ENCODE measurements around the gene TTC8.
A peak's percentile ranks its signal among the peaks of the same experiment; 100 is the strongest.
"Not testable (repeated sequence)": the region's sequence is repeated elsewhere in the genome, so short reads cannot be mapped to it uniquely, and the experiment has no call there.

TTC8 gene

GRCh38 chr14:88802596-88802995 is 21.9 kb upstream of the TTC8 start:
- DNase-seq (no peak), ATAC-seq (replicated peaks) (no peak)
- H3K4me1 Mint-ChIP-seq (ENCODE audit: low read depth in 2 of 2), result no peaks in the 10 kb centered on the region
- H3K27ac Mint-ChIP-seq, result no peak overlapping the region
- H3K4me3 Mint-ChIP-seq, result no peak overlapping the region
- H3K27me3 Mint-ChIP-seq, result peaks cover 46 to 70% of the 10 kb centered on the region in 2 donors
- no peaks in the 10 kb centered on the region for H3K36me3 Mint-ChIP-seq (ENCODE audit: insufficient read depth)
- no peaks in the 10 kb centered on the region for H3K9me3 Mint-ChIP-seq

DNA sequence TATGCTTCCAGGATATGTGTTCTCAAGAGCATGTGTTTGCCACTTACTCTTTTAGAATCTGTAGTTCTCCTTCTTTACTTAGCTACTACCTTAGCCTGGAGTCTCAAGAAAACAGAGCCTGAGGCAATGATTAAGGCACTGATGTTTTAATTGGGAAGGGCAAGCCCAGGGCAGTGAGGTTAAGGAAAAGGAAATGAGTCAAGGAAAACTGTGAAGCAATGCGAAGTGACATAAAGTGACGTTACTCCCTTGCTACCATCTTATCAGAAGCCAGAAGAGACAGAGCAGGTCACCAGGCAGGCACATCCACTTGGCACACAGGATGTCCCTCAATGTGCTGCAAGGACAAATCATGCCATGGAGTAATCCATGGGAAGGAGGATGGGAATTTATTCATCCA is 20.4 kb upstream of the TTC8 start:
- Mint-ChIP-seq H3K36me3 (ENCODE audit: insufficient read depth) (no peaks in the 10 kb centered on the region), H3K9me3 (no peaks in the 10 kb centered on the region), H3K4me3 (no peak overlapping the region), H3K27me3 (peaks cover 49 to 70% of the 10 kb centered on the region in 2 donors), H3K4me1 (ENCODE audit: low read depth in 2 of 2) (no peaks in the 10 kb centered on the region), H3K27ac (no peak overlapping the region)
- DNase-seq (no peak), ATAC-seq (replicated peaks) (no peak)

DNA sequence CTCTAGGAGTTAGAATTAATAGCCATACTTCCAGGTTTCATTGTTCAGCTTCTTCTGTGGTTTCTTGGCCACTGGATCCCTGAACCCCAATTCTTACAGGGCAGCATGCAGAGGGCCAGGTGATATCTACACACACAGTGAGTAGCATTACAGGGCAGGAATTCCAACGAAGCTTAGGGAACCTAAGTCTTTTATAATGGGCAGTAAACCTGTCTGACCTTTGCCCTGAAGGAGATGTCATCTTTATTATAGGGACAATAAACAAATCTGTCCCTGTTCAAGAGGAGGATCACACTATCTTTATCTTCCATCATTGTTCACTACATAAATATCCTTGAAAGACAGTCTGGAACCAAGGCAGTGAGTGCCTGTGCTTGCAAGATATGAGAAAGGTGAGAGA is 20.0 kb upstream of the TTC8 start:
- Mint-ChIP-seq H3K36me3 (ENCODE audit: insufficient read depth) (no peaks in the 10 kb centered on the region), H3K27ac (no peak overlapping the region), H3K4me1 (ENCODE audit: low read depth in 2 of 2) (no peaks in the 10 kb centered on the region), H3K9me3 (no peaks in the 10 kb centered on the region), H3K27me3 (peaks cover 53 to 70% of the 10 kb centered on the region in 2 donors), H3K4me3 (no peak overlapping the region)
- DNase-seq (no peak), ATAC-seq (replicated peaks) (no peak)

DNA sequence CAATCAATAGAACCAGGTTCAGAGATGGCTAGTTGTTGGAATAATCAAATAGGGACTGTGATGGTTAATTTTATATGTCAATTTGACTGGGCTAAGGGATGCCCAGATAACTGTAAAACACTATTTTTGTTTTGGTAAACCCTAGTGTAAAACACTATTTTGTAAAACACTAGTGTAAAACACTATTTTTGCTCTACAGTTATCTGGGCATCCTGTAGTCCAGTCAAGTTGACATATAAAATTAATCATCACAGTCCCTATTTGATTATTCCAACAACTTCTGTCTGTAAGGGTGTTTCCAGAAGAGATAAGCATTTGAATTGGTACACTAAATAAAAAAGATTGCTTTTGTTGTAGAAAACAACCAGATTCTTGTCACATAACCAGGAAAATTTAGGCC is 16.1 kb upstream of the TTC8 start:
- Mint-ChIP-seq H3K27me3 (peaks cover 41 to 55% of the 10 kb centered on the region in 2 donors), H3K27ac (no peak overlapping the region), H3K9me3 (no peaks in the 10 kb centered on the region), H3K4me1 (ENCODE audit: low read depth in 2 of 2) (no peaks in the 10 kb centered on the region), H3K4me3 (no peak overlapping the region), H3K36me3 (ENCODE audit: insufficient read depth) (no peaks in the 10 kb centered on the region)
- DNase-seq (no peak), ATAC-seq (replicated peaks) (no peak)

GRCh38 chr14:88815980-88816379 is 8.5 kb upstream of the TTC8 start:
- no peak for DNase-seq
- no peak for ATAC-seq (replicated peaks)
- Mint-ChIP-seq H3K4me3 (no peak overlapping the region), H3K4me1 (ENCODE audit: low read depth in 2 of 2) (no peaks in the 10 kb centered on the region), H3K36me3 (ENCODE audit: insufficient read depth) (no peaks in the 10 kb centered on the region), H3K9me3 (no peaks in the 10 kb centered on the region), H3K27me3 (peaks cover 48 to 49% of the 10 kb centered on the region in 2 donors), H3K27ac (no peak overlapping the region)

DNA sequence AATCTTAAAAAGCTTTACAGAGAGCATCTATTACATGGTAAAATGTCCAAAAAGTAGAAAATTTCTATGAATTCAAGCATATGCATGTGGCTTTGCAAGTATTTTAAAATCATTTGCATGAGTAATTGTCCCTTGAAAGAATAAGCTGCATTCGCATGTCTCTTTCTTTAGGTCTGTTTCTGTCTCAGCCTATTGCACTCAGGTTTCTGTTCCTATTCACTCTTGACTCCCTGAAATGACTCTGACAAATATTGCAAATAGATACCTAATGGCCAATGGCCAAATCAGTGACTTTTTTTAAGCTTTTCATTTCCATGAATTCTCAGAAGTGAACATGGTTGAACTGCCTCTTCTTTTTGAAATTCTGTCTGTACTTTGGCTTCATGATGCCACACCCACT is 6.4 kb upstream of the TTC8 start:
- H3K36me3 Mint-ChIP-seq (ENCODE audit: insufficient read depth), result no peaks in the 10 kb centered on the region
- H3K27me3 Mint-ChIP-seq, result peaks cover 32 to 43% of the 10 kb centered on the region in 2 donors
- H3K27ac Mint-ChIP-seq, result no peak overlapping the region
- H3K9me3 Mint-ChIP-seq, result no peaks in the 10 kb centered on the region
- no peak overlapping the region for H3K4me3 Mint-ChIP-seq
- ATAC-seq (replicated peaks) (no peak), DNase-seq (no peak)
- H3K4me1 Mint-ChIP-seq (ENCODE audit: low read depth in 2 of 2), result no peaks in the 10 kb centered on the region

- not testable (repeated sequence) for H3K4me3 Mint-ChIP-seq; H3K27ac Mint-ChIP-seq; H3K4me1 Mint-ChIP-seq (ENCODE audit: low read depth in 2 of 2); H3K36me3 Mint-ChIP-seq (ENCODE audit: insufficient read depth); ATAC-seq (replicated peaks); H3K9me3 Mint-ChIP-seq; DNase-seq
- H3K27me3 Mint-ChIP-seq, result peaks cover 32 to 43% of the 10 kb centered on the region in 2 donors
These were observed 4.8 kb upstream of the TTC8 start for GRCh38 chr14:88819674-88820073.

DNA sequence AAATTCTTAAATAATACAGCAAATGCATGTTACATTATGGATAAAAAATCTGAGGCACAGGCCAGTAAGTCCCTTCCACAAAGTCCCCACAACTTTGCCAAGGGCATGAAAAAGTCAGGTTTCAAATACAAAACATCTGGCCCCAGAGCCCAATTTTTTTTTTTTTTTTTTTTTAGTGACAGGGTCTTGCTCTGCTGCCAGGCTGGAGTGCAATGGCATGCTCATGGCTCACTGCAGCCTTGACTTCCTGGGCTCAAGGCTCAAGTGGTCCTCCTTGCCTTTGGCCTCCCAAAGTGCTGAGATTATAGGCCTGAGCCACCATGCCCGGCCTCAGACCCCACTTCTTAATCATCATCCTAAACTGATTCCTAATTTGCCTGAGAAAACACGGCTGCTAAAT is 3.1 kb upstream of the TTC8 start:
- no peaks in the 10 kb centered on the region for H3K36me3 Mint-ChIP-seq (ENCODE audit: insufficient read depth)
- peaks cover 26 to 36% of the 10 kb centered on the region in 2 donors for H3K27me3 Mint-ChIP-seq
- ATAC-seq (replicated peaks) (no peak), DNase-seq (no peak)
- no peaks in the 10 kb centered on the region for H3K9me3 Mint-ChIP-seq
- H3K27ac Mint-ChIP-seq, result no peak overlapping the region
- H3K4me3 Mint-ChIP-seq, result no peak overlapping the region
- peaks cover 8 to 12% of the 10 kb centered on the region in 2 donors for H3K4me1 Mint-ChIP-seq (ENCODE audit: low read depth in 2 of 2)

DNA sequence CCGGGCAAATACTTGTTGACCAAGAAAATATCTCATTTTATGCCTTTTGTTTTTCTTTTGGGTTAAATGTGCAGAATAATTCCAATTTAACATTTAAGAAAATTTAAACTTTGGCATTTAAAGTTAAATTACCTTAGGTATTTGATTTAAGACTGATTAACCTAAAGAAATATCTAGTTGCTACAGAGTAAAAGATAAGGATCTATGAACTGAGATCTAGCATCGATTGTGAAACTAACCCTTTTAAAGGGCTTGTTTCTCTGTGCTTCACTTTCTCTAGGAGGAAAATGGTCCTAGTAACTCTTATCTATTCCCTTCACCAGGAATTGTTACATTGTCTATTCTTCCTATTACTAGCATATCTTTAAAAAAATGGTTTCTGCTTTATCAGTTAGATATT is 2.6 kb upstream of the TTC8 start:
- DNase-seq (no peak), ATAC-seq (replicated peaks) (no peak)
- no peak overlapping the region for H3K4me3 Mint-ChIP-seq
- no peaks in the 10 kb centered on the region for H3K36me3 Mint-ChIP-seq (ENCODE audit: insufficient read depth)
- H3K9me3 Mint-ChIP-seq, result no peaks in the 10 kb centered on the region
- no peak overlapping the region for H3K27ac Mint-ChIP-seq
- peaks cover 8 to 12% of the 10 kb centered on the region in 2 donors for H3K4me1 Mint-ChIP-seq (ENCODE audit: low read depth in 2 of 2)
- H3K27me3 Mint-ChIP-seq, result peaks cover 26 to 36% of the 10 kb centered on the region in 2 donors

- H3K4me1 Mint-ChIP-seq (ENCODE audit: low read depth in 2 of 2), result peaks cover 8 to 12% of the 10 kb centered on the region in 2 donors
- H3K27me3 Mint-ChIP-seq, result peaks cover 13 to 19% of the 10 kb centered on the region in 2 donors
- ATAC-seq (replicated peaks), result no peak
These were observed 510 bp upstream of the TTC8 start for GRCh38 chr14:88823968-88824313.

DNA sequence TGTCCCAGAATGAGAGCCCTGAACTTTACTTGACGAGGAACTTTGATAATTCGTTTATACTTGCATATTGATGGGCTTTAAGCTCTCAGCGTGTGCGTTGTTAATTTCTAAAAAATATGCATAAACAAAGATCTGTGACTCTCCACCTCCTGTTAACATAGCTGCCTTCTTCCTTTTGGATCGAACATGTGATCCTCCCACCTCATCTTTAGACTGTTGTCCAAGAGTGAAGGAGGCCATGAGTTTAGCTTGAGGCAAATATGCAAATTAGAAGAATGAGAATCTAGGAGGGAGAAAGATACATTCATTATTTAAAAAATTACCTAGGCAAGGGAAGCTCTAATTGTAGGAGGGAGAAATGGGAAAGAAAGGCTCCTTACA is 617 bp downstream of the TTC8 start:
- DNase-seq, result no peak
- ATAC-seq (replicated peaks), result no peak
- H3K9me3 Mint-ChIP-seq, result no peaks in the 10 kb centered on the region
- H3K27ac Mint-ChIP-seq, result peak overlapping the region; percentile 97 to 98
- no peaks in the 10 kb centered on the region for H3K36me3 Mint-ChIP-seq (ENCODE audit: insufficient read depth)
- H3K27me3 Mint-ChIP-seq, result peaks cover 2 to 7% of the 10 kb centered on the region in 2 donors
- peaks cover 8 to 12% of the 10 kb centered on the region in 2 donors for H3K4me1 Mint-ChIP-seq (ENCODE audit: low read depth in 2 of 2)
- H3K4me3 Mint-ChIP-seq, result peak overlapping the region; percentile 69 to 80

More at GRCh38 chr14:88823968-88824313, 510 bp upstream of the TTC8 start:
- no peak for DNase-seq
- Mint-ChIP-seq H3K4me3 (peak overlapping the region; percentile 69 to 80), H3K36me3 (ENCODE audit: insufficient read depth) (no peaks in the 10 kb centered on the region), H3K27ac (peak overlapping the region; percentile 97 to 98), H3K9me3 (no peaks in the 10 kb centered on the region)

DNA sequence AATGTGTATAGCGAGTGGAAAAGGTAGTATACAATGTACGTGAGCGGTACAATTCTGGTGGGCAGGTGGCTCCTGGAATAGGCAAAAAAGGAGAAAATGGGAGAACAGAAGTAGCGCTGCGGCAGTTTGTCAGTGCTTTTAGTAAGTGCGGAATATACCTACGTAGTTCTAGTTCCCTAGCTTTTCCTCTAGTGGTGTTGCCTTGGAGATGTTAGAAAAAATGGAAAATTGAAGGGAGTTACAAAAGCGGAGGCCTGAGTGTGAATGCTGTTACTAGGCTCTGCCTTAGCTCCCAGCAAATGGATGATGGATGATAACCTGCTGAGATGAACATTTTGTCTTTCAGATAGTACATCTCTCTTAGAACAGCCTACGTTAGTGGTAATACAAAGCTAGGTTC is 1.1 kb downstream of the TTC8 start:
- ATAC-seq (replicated peaks), result no peak
- H3K36me3 Mint-ChIP-seq (ENCODE audit: insufficient read depth), result no peaks in the 10 kb centered on the region
- H3K27me3 Mint-ChIP-seq, result peaks cover 0 to 3% of the 10 kb centered on the region in 2 donors
- H3K9me3 Mint-ChIP-seq, result no peaks in the 10 kb centered on the region
- peaks cover 8 to 12% of the 10 kb centered on the region in 2 donors for H3K4me1 Mint-ChIP-seq (ENCODE audit: low read depth in 2 of 2)
- H3K27ac Mint-ChIP-seq, result no peak overlapping the region
- peak overlapping the region in 1 of 2 donors; percentile 80 for H3K4me3 Mint-ChIP-seq
- DNase-seq, result no peak

DNA sequence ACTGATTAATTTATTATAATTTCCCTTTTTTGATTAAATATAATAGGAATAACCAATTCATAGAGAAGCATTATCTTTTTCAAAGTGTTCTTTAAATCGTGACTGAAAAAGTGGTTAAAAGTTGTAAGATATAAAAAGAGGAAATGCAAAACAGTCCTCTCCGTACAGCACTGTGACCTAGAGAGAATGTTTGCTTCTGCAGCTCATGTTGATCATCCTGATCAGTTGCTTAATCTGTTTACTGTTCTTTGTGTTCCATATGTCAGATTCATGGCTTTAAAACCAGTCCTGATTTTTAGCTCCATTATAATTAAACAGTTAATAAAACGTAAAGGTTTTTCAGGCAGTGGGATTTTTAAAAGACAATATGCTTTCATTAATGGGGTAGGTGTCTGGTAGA is 4.7 kb downstream of the TTC8 start:
- no peak overlapping the region for H3K4me3 Mint-ChIP-seq

DNA sequence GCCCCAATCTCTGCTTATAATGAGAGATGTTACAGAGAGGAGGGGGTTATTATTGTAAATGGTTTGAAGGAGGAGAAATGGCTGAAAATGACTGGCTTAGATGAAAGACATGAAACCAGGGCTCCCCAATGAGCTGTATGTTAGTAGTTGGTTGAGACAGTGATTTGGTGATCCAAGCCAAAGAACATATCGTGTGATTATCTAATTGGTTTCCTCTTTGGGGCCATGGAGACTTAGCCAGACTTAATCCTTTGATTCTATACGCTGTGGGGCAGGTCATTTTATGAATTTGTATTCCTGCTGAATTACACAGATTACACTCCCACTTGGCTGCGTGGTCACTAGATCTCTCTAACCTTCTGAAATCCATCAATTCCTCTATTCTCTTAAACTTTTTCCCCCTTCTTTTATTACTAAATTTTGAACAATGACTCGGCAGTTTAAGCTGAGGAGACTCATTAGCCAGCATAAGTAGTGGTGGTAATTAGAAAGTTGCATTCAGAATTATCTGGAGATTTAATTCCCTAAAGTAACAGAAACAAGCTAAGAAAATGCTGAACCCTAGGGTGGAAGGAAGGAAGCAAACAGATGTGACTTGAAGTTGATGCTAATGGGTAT is 5.3 kb downstream of the TTC8 start:
- H3K9me3 Mint-ChIP-seq, result no peaks in the 10 kb centered on the region
- H3K36me3 Mint-ChIP-seq (ENCODE audit: insufficient read depth), result no peaks in the 10 kb centered on the region
- ATAC-seq (replicated peaks), result no peak
- H3K4me1 Mint-ChIP-seq (ENCODE audit: low read depth in 2 of 2), result peaks cover 5% of the 10 kb centered on the region in 2 donors
- no peak overlapping the region for H3K27ac Mint-ChIP-seq
- peaks cover 9% of the 10 kb centered on the region in 2 donors for H3K27me3 Mint-ChIP-seq
- DNase-seq, result no peak
- no peak overlapping the region for H3K4me3 Mint-ChIP-seq

More for the DNA sequence above, 4.7 kb downstream of the TTC8 start:
- Mint-ChIP-seq H3K4me1 (ENCODE audit: low read depth in 2 of 2) (peaks cover 5 to 8% of the 10 kb centered on the region in 2 donors), H3K27ac (no peak overlapping the region), H3K9me3 (no peaks in the 10 kb centered on the region), H3K27me3 (peaks cover 6 to 7% of the 10 kb centered on the region in 2 donors), H3K36me3 (ENCODE audit: insufficient read depth) (no peaks in the 10 kb centered on the region)
- ATAC-seq (replicated peaks) (no peak), DNase-seq (no peak)

Measured in effector memory CD8-positive, alpha-beta T cell (primary cell).